Measurements from ENCODE around the gene CRELD2.

The CRELD2 gene

GRCh38 chr22:49884503-49885260 lies 33.8 kb upstream of the CRELD2 start:
- Histone ChIP-seq H3K36me3 (ENCODE audit: control insufficient read depth, insufficient read depth, low read length) (peaks cover 16% of the 10 kb centered on the region), H3K27me3 (replicated peaks; ENCODE audit: control insufficient read depth, insufficient read depth, low read length) (no peaks in the 10 kb centered on the region), H3K4me3 (replicated peaks; ENCODE audit: low read depth, low read length) (no peak overlapping the region)
- TF ChIP-seq CTCF (IDR thresholded peaks at IDR 0.05; ENCODE audit: insufficient read depth, low read length, poor library complexity, severe bottlenecking), result no peak
- DNase-seq (ENCODE audit: extremely low read depth, insufficient read length), result no peak

GRCh38 chr22:49885281-49885680 lies 33.2 kb upstream of the CRELD2 start:
- no peak for DNase-seq (ENCODE audit: extremely low read depth, insufficient read length)
- peaks cover 16% of the 10 kb centered on the region for H3K36me3 ChIP-seq (ENCODE audit: control insufficient read depth, insufficient read depth, low read length)
- H3K4me3 ChIP-seq (replicated peaks; ENCODE audit: low read depth, low read length), result no peak overlapping the region
- no peak for TF ChIP-seq CTCF (IDR thresholded peaks at IDR 0.05; ENCODE audit: insufficient read depth, low read length, poor library complexity, severe bottlenecking)
- no peaks in the 10 kb centered on the region for H3K27me3 ChIP-seq (replicated peaks; ENCODE audit: control insufficient read depth, insufficient read depth, low read length)

GRCh38 chr22:49885881-49886280 lies 32.6 kb upstream of the CRELD2 start:
- Histone ChIP-seq H3K27me3 (replicated peaks; ENCODE audit: control insufficient read depth, insufficient read depth, low read length) (no peaks in the 10 kb centered on the region), H3K36me3 (ENCODE audit: control insufficient read depth, insufficient read depth, low read length) (peaks cover 16% of the 10 kb centered on the region), H3K4me3 (replicated peaks; ENCODE audit: low read depth, low read length) (no peak overlapping the region)
- DNase-seq (ENCODE audit: extremely low read depth, insufficient read length), result no peak
- TF ChIP-seq CTCF (IDR thresholded peaks at IDR 0.05; ENCODE audit: insufficient read depth, low read length, poor library complexity, severe bottlenecking), result no peak

- no peak for TF ChIP-seq CTCF (IDR thresholded peaks at IDR 0.05; ENCODE audit: insufficient read depth, low read length, poor library complexity, severe bottlenecking)
- H3K36me3 ChIP-seq (ENCODE audit: control insufficient read depth, insufficient read depth, low read length), result peaks cover 16% of the 10 kb centered on the region
- no peak for DNase-seq (ENCODE audit: extremely low read depth, insufficient read length)
- H3K27me3 ChIP-seq (replicated peaks; ENCODE audit: control insufficient read depth, insufficient read depth, low read length), result no peaks in the 10 kb centered on the region
- H3K4me3 ChIP-seq (replicated peaks; ENCODE audit: low read depth, low read length), result no peak overlapping the region
These were observed 31.9 kb upstream of the CRELD2 start for GRCh38 chr22:49886346-49887063.

GRCh38 chr22:49887064-49887451 lies 31.4 kb upstream of the CRELD2 start:
- H3K27me3 ChIP-seq (replicated peaks; ENCODE audit: control insufficient read depth, insufficient read depth, low read length), result no peaks in the 10 kb centered on the region
- no peak overlapping the region for H3K4me3 ChIP-seq (replicated peaks; ENCODE audit: low read depth, low read length)
- peaks cover 16% of the 10 kb centered on the region for H3K36me3 ChIP-seq (ENCODE audit: control insufficient read depth, insufficient read depth, low read length)
- DNase-seq (ENCODE audit: extremely low read depth, insufficient read length), result no peak
- no peak for TF ChIP-seq CTCF (IDR thresholded peaks at IDR 0.05; ENCODE audit: insufficient read depth, low read length, poor library complexity, severe bottlenecking)

Measured in GM06990 (cell line).